ENCODE data around the gene PID1.

PID1 gene

DNA sequence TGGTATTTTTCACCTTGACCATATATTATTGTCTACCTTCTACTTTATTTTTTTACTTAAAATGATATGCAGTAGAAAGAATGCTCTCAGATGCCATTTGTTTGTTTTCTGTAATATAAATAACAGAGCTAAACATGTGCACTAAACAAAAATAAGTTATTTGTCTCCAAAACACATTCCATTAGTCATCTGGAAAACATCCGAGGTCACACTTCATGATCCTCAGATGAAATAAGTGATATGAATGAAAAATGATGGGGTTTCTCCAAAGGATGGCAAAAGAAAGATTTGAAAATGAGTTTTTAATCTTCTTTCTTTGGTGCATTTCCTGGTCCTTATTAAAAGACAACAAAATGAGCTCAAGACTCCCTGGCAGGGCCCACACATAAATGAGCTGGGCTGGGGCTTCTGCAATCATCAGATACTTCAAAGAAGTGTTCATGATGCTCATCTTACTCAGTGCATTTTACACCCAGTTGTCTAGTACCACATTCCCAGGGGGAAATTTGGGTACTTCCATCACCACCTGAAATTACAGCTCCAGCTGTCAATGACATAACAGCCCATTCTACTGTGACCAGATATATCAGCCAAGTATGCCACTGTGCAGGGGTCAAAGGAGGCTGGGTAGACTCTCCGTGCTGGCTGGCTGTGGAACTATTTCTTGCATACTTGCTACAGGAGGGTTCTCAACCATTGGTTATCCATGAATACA is 283.5 kb downstream of the PID1 start:
- no peak for DNase-seq

DNA sequence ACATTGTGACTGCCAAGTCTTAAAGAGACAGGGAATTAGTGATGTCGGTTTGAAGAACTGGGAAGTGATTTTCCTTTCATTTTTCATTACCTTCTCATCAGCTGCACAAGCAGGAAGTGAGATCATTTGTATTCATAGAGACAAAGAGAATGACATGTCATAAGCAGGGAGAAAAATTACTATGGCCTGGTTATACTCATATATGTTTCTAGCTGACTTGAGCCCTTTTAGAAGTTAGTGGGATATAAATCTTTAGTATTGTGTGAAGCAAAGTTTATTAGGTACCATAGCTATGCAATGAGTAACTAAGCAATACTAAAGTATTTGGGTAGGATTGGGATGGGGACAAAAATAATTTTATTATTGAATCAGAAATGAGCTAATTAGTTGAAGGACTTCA is 284.1 kb downstream of the PID1 start:
- no peak for DNase-seq

DNA sequence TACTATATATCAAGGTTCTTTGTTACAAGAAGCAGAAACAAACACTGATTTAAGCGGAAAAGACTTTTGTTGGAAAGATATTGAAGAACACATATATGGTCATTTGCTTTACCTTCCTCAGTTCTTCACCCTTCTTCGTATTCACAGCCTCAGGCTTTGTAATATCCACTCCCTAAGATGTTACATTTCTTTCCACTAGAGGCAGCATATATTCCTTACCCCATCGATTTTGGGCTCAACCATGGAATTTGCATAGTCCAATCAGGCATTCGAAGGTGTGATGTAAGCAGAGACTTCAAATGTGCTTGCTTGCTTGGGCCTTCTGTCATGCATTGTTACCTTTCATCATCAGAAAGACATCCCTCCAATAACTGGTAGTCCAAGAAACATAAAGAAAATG is 287.4 kb downstream of the PID1 start:
- no peak for DNase-seq

DNA sequence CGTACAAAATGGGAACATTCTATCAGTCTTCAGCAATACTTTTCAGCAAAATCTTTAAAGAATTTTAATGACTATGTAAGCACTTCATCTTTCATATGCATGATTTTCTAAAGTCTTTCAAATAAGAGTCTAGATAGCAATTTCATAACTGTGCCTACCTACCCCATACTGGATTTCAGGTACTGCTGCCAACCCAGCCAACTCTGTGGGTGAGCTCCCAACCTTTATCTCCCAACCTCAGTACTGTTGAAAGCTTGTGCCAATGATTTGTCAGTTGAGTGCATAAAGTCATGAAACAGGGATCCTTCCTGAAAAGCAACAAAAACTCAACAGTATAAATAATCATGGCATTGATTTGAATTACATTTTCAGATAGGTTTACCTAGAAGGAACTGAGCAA is 296.9 kb downstream of the PID1 start:
- DNase-seq: no peak

Measured in inflammatory macrophage treated with lipopolysaccharide for 1 hour (primary cell).